Body of pancreas (tissue), 4 donors: ENCODE results near the gene PAK5.
A peak's percentile ranks its signal among the peaks of the same experiment; 100 is the strongest.

Experiments used
- POLR2A ChIP-seq, 3 donors: fragments of 450-650 bp; IDR thresholded peaks; one replicate each; pipeline ENCODE4 v1.6.1; 2016; ENCODE audit warnings: antibody characterized with exemption in 3 of 3, mild to moderate bottlenecking in 2 of 3
- TF ChIP-seq, protein P1 (sequence below), 7 experiments: fragments of 450-650 bp in 4 of 7; fragments of 200-600 bp in 3 of 7; sonication (generic) in 3 of 7; IDR thresholded peaks; one replicate each; pipeline ENCODE4 v1.5.1; 2016 to 2019; ENCODE audit warnings: antibody characterized with exemption in 7 of 7

DNA sequence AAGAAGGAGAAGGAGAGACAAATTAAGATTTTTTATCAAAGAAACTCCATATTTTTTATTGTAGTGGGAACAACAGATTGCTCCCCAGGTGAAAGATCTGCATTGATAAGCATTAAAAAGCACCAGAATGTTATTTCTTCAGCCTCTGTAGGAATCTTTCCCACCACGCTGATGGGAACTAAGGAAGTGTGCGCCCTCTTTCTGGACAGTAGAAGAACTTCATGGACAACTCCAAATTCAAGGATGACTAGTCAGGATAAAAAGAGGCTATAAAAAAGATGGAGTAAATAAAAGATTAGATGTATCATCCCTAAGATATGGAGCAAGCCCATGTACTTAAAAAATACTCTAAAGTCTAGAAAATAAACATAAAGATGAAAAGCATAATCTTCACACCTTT lies 45.8 kb upstream of the PAK5 start:
- no peak for TF ChIP-seq POLR2A (IDR thresholded peaks at IDR 0.05)
- TF ChIP-seq, protein P1, sequence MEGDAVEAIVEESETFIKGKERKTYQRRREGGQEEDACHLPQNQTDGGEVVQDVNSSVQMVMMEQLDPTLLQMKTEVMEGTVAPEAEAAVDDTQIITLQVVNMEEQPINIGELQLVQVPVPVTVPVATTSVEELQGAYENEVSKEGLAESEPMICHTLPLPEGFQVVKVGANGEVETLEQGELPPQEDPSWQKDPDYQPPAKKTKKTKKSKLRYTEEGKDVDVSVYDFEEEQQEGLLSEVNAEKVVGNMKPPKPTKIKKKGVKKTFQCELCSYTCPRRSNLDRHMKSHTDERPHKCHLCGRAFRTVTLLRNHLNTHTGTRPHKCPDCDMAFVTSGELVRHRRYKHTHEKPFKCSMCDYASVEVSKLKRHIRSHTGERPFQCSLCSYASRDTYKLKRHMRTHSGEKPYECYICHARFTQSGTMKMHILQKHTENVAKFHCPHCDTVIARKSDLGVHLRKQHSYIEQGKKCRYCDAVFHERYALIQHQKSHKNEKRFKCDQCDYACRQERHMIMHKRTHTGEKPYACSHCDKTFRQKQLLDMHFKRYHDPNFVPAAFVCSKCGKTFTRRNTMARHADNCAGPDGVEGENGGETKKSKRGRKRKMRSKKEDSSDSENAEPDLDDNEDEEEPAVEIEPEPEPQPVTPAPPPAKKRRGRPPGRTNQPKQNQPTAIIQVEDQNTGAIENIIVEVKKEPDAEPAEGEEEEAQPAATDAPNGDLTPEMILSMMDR (IDR thresholded peaks at IDR 0.05): peak in 1 of 7 experiments; percentile 4
